Lower leg skin (tissue), 3 donors: ENCODE data around the gene CRELD2.

Experiments used
- POLR2A ChIP-seq, 2 donors: fragments of 450-650 bp; IDR thresholded peaks; one replicate each; pipeline ENCODE4 v1.6.1; 2016 to 2017; ENCODE audit warnings: antibody characterized with exemption in 2 of 2, mild to moderate bottlenecking in 1 of 2, moderate library complexity in 1 of 2
- TF ChIP-seq, protein P1 (sequence below), 3 donors: fragments of 450-650 bp; IDR thresholded peaks; one replicate each; pipeline ENCODE4 v1.5.1; 2016; ENCODE audit warnings: antibody characterized with exemption in 3 of 3, mild to moderate bottlenecking in 3 of 3, moderate library complexity in 2 of 3

DNA sequence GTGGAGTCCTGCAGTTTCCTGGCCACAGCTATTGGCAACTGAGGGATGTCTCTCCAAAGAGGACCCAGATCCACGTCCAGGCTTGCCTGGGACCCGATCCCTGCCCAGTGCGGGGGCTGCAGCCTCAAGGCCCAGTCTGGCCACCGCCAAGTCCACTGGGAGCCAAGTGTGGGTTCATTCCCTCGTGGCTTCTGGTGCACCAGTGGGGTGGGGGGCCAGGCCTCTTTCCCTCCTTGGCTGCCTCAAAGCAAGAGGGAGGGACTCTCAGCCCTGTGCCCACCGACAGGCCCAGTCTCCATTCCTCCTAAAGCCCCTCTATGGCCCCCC lies 28.8 kb downstream of the CRELD2 start:
- TF ChIP-seq, protein P1, sequence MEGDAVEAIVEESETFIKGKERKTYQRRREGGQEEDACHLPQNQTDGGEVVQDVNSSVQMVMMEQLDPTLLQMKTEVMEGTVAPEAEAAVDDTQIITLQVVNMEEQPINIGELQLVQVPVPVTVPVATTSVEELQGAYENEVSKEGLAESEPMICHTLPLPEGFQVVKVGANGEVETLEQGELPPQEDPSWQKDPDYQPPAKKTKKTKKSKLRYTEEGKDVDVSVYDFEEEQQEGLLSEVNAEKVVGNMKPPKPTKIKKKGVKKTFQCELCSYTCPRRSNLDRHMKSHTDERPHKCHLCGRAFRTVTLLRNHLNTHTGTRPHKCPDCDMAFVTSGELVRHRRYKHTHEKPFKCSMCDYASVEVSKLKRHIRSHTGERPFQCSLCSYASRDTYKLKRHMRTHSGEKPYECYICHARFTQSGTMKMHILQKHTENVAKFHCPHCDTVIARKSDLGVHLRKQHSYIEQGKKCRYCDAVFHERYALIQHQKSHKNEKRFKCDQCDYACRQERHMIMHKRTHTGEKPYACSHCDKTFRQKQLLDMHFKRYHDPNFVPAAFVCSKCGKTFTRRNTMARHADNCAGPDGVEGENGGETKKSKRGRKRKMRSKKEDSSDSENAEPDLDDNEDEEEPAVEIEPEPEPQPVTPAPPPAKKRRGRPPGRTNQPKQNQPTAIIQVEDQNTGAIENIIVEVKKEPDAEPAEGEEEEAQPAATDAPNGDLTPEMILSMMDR (IDR thresholded peaks at IDR 0.05), result no peak
- no peak for TF ChIP-seq POLR2A (IDR thresholded peaks at IDR 0.05)
